ENCODE results near the gene ZNF32. TPM values are rescaled to one million over a fixed set of nuclear protein-coding genes. Genes with fewer than 3 reads are reported as not detected.
A peak's percentile ranks its signal among the peaks of the same experiment; 100 is the strongest.

ZNF32 gene
- total RNA-seq, 4 donors from 2014 or later, result 24.9 to 45.4 (median 36.8) TPM

- no peak overlapping the region for H3K27ac ChIP-seq
- DNase-seq (ENCODE audit: low spot score in 2 of 2), result no peak
- H3K27me3 ChIP-seq, result no peaks in the 10 kb centered on the region
- peaks cover 9% of the 10 kb centered on the region for H3K4me1 ChIP-seq
- no peak for TF ChIP-seq CTCF (IDR thresholded peaks at IDR 0.05)
- no peak for TF ChIP-seq POLR2A (IDR thresholded peaks at IDR 0.05)
- no peak for TF ChIP-seq EP300 (IDR thresholded peaks at IDR 0.05)
- TF ChIP-seq POLR2AphosphoS5 (IDR thresholded peaks at IDR 0.05), result no peak
- H3K4me3 ChIP-seq, result no peak overlapping the region
- 70% methylated on average over 2 of the region's 2 CpGs for WGBS
- H3K9me3 ChIP-seq, result no peaks in the 10 kb centered on the region
- no peaks in the 10 kb centered on the region for H3K36me3 ChIP-seq
These were observed 49.3 kb downstream of the ZNF32 start for GRCh38 chr10:43599333-43599732.

GRCh38 chr10:43598446-43598845 is 50.2 kb downstream of the ZNF32 start:
- Histone ChIP-seq H3K4me1 (peaks cover 9% of the 10 kb centered on the region), H3K27ac (no peak overlapping the region)

GRCh38 chr10:43596546-43596945 is 52.1 kb downstream of the ZNF32 start:
- no peak for DNase-seq (ENCODE audit: low spot score in 2 of 2)
- 88% methylated on average over 4 of the region's 4 CpGs for WGBS
- Histone ChIP-seq H3K9me3 (no peaks in the 10 kb centered on the region), H3K36me3 (no peaks in the 10 kb centered on the region), H3K27me3 (peaks cover 4% of the 10 kb centered on the region), H3K4me1 (peaks cover 9% of the 10 kb centered on the region), H3K4me3 (no peak overlapping the region), H3K27ac (no peak overlapping the region)
- no peak for TF ChIP-seq EP300 (IDR thresholded peaks at IDR 0.05)
- no peak for TF ChIP-seq CTCF (IDR thresholded peaks at IDR 0.05)

More at GRCh38 chr10:43598446-43598845, 50.2 kb downstream of the ZNF32 start:
- Histone ChIP-seq H3K4me3 (no peak overlapping the region), H3K36me3 (no peaks in the 10 kb centered on the region), H3K9me3 (no peaks in the 10 kb centered on the region), H3K27me3 (no peaks in the 10 kb centered on the region)
- DNase-seq (ENCODE audit: low spot score in 2 of 2), result no peak
- 44% methylated on average over 2 of the region's 2 CpGs for WGBS
- TF ChIP-seq CTCF (IDR thresholded peaks at IDR 0.05) (no peak), EP300 (IDR thresholded peaks at IDR 0.05) (no peak), POLR2A (IDR thresholded peaks at IDR 0.05) (no peak), POLR2AphosphoS5 (IDR thresholded peaks at IDR 0.05) (no peak)

- TF ChIP-seq POLR2AphosphoS5 (IDR thresholded peaks at IDR 0.05) (no peak), CTCF (IDR thresholded peaks at IDR 0.05) (no peak), POLR2A (IDR thresholded peaks at IDR 0.05) (no peak), EP300 (IDR thresholded peaks at IDR 0.05) (no peak)
- H3K36me3 ChIP-seq, result no peaks in the 10 kb centered on the region
- peaks cover 4% of the 10 kb centered on the region for H3K27me3 ChIP-seq
- no peak for DNase-seq (ENCODE audit: low spot score in 2 of 2)
- no peak overlapping the region for H3K27ac ChIP-seq
- H3K4me3 ChIP-seq, result peak overlapping the region; percentile 2
- peaks cover 9% of the 10 kb centered on the region for H3K4me1 ChIP-seq
- WGBS, result 56% methylated on average over 6 of the region's 7 CpGs
- no peaks in the 10 kb centered on the region for H3K9me3 ChIP-seq
These were observed 52.9 kb downstream of the ZNF32 start for GRCh38 chr10:43595739-43596298.

GRCh38 chr10:43594944-43595589 is 53.6 kb downstream of the ZNF32 start:
- Histone ChIP-seq H3K4me3 (peak overlapping the region; percentile 2), H3K27ac (no peak overlapping the region), H3K4me1 (peaks cover 9% of the 10 kb centered on the region), H3K27me3 (peaks cover 4% of the 10 kb centered on the region), H3K36me3 (no peaks in the 10 kb centered on the region), H3K9me3 (no peaks in the 10 kb centered on the region)
- DNase-seq (ENCODE audit: low spot score in 2 of 2), result no peak
- no peak for TF ChIP-seq CTCF (IDR thresholded peaks at IDR 0.05)
- no peak for TF ChIP-seq POLR2AphosphoS5 (IDR thresholded peaks at IDR 0.05)
- TF ChIP-seq POLR2A (IDR thresholded peaks at IDR 0.05), result no peak
- TF ChIP-seq EP300 (IDR thresholded peaks at IDR 0.05), result no peak
- 19% methylated on average over 8 of the region's 8 CpGs for WGBS

Other genes with a start within 250 kb of the ZNF32 start
- 100 to 1,000 TPM; 180 to 248 (median 217) TPM for gene HNRNPF, start 239.7 kb downstream of the ZNF32 start, total RNA-seq
- 10 to 100 TPM in 2 of 4 donors, 1 to 10 TPM in 2; 6.5 to 16.0 (median 10.8) TPM for gene ZNF487, start 211.8 kb downstream of the ZNF32 start, total RNA-seq
- gene ZNF239, start 74.3 kb downstream of the ZNF32 start, total RNA-seq, result 1 to 10 TPM in 1 of 4 donors, under 1 TPM in 3; 0.30 to 1.2 (median 0.69) TPM
- gene ZNF485, start 42.4 kb downstream of the ZNF32 start, total RNA-seq, result 1 to 10 TPM; 1.8 to 4.8 (median 2.1) TPM